Activated naive CD8-positive, alpha-beta T cell treated with anti-CD3 and anti-CD28 coated beads, Interleukin-2, amount 50 U/mL, for 16 hours (primary cell): ENCODE measurements around the gene GIMAP2.
"Not testable (repeated sequence)": the region's sequence is repeated elsewhere in the genome, so short reads cannot be mapped to it uniquely, and the experiment has no call there.

Source experiments
- DNase-seq: peaks from one replicate; pipeline ENCODE4 v3.0.0-alpha.2; 2020; ENCODE audit warnings: low read depth, low spot score

Gene GIMAP2

GRCh38 chr7:150685219-150686029 is at the start of gene GIMAP2:
TSS of gene GIMAP2 (plus strand) at chr7:150685706. CDS start at chr7:150687060, 1,354 bp downstream.
- DNase-seq = no peak

GRCh38 chr7:150641854-150642253 is 43.7 kb upstream of the GIMAP2 start:
- no peak for DNase-seq

- DNase-seq = no peak
Measured at GRCh38 chr7:150642926-150643325, 42.6 kb upstream of the GIMAP2 start.

- DNase-seq = no peak
Measured at GRCh38 chr7:150645259-150646020, 40.1 kb upstream of the GIMAP2 start.

GRCh38 chr7:150648353-150649079 is 37.0 kb upstream of the GIMAP2 start:
- DNase-seq = no peak

- DNase-seq = no peak
Measured at GRCh38 chr7:150649080-150649385, 36.5 kb upstream of the GIMAP2 start.

GRCh38 chr7:150654692-150655091 is 30.8 kb upstream of the GIMAP2 start:
- DNase-seq = no peak

- no peak for DNase-seq
Measured at GRCh38 chr7:150656047-150656446, 29.5 kb upstream of the GIMAP2 start.

- DNase-seq = no peak
Measured at GRCh38 chr7:150657526-150657925, 28.0 kb upstream of the GIMAP2 start.

- DNase-seq = no peak
Measured at GRCh38 chr7:150660939-150661613, 24.4 kb upstream of the GIMAP2 start.

- DNase-seq = not testable (repeated sequence)
Measured at GRCh38 chr7:150662821-150663220, 22.7 kb upstream of the GIMAP2 start.

GRCh38 chr7:150663802-150664494 is 21.6 kb upstream of the GIMAP2 start:
- no peak for DNase-seq

- no peak for DNase-seq
Measured at GRCh38 chr7:150665089-150665748, 20.3 kb upstream of the GIMAP2 start.

GRCh38 chr7:150665896-150666295 is 19.6 kb upstream of the GIMAP2 start:
- DNase-seq = no peak

- no peak for DNase-seq
Measured at GRCh38 chr7:150666412-150666811, 19.1 kb upstream of the GIMAP2 start.

GRCh38 chr7:150668472-150668911 is 17.0 kb upstream of the GIMAP2 start:
- DNase-seq = peak; percentile 42

- no peak for DNase-seq
Measured at GRCh38 chr7:150668977-150669376, 16.5 kb upstream of the GIMAP2 start.

GRCh38 chr7:150671798-150672585 is 13.5 kb upstream of the GIMAP2 start:
- not testable (repeated sequence) for DNase-seq

- no peak for DNase-seq
Measured at GRCh38 chr7:150675714-150676113, 9.8 kb upstream of the GIMAP2 start.

- not testable (repeated sequence) for DNase-seq
Measured at GRCh38 chr7:150676276-150676675, 9.2 kb upstream of the GIMAP2 start.
